Activated T-cell treated with anti-CD3 and anti-CD28 coated beads, Interleukin-2, amount 50 U/mL, for 24 hours (primary cell): ENCODE data around the gene REG3G.
"Not testable (repeated sequence)": the region's sequence is repeated elsewhere in the genome, so short reads cannot be mapped to it uniquely, and the experiment has no call there.

Source experiments
- DNase-seq: peaks from one replicate; pipeline ENCODE4 v3.0.0-alpha.2; 2020
- H3K27ac Mint-ChIP-seq: 2 replicates; pipeline ENCODE4 v1.8.0; 2020; ENCODE audit warnings: mild to moderate bottlenecking, mixed read lengths
- H3K27me3 Mint-ChIP-seq: 2 replicates; pipeline ENCODE4 v1.8.0; 2020; ENCODE audit warnings: mixed read lengths
- H3K36me3 Mint-ChIP-seq: 2 replicates; pipeline ENCODE4 v1.8.0; 2020; ENCODE audit warnings: low read depth, mixed read lengths
- H3K4me1 Mint-ChIP-seq: 2 replicates; pipeline ENCODE4 v1.8.0; 2020; ENCODE audit warnings: low read depth, mixed read lengths
- H3K4me3 Mint-ChIP-seq: 2 replicates; pipeline ENCODE4 v1.8.0; 2020; ENCODE audit warnings: mild to moderate bottlenecking, moderate library complexity, mixed read lengths
- H3K9me3 Mint-ChIP-seq: 2 replicates; pipeline ENCODE4 v1.8.0; 2020; ENCODE audit warnings: mixed read lengths

Gene REG3G

GRCh38 chr2:78999406-78999805 is 26.1 kb upstream of the REG3G start:
- no peak for DNase-seq
- Mint-ChIP-seq H3K9me3 (peaks cover 6% of the 10 kb centered on the region), H3K4me1 (no peaks in the 10 kb centered on the region), H3K36me3 (no peaks in the 10 kb centered on the region), H3K27me3 (peaks cover 4% of the 10 kb centered on the region), H3K4me3 (no peak overlapping the region), H3K27ac (no peak overlapping the region)

- Mint-ChIP-seq H3K36me3 (no peaks in the 10 kb centered on the region), H3K27ac (no peak overlapping the region), H3K4me1 (no peaks in the 10 kb centered on the region), H3K4me3 (no peak overlapping the region), H3K27me3 (peaks cover under 1% of the 10 kb centered on the region), H3K9me3 (peaks cover 6% of the 10 kb centered on the region)
- DNase-seq: no peak
Measured at GRCh38 chr2:79000008-79000576, 25.4 kb upstream of the REG3G start.

- no peak overlapping the region for H3K4me3 Mint-ChIP-seq
- H3K36me3 Mint-ChIP-seq: no peaks in the 10 kb centered on the region
- no peak overlapping the region for H3K27ac Mint-ChIP-seq
- no peaks in the 10 kb centered on the region for H3K27me3 Mint-ChIP-seq
- no peak for DNase-seq
- no peaks in the 10 kb centered on the region for H3K4me1 Mint-ChIP-seq
- H3K9me3 Mint-ChIP-seq: peaks cover 5% of the 10 kb centered on the region
Measured at GRCh38 chr2:79001285-79001684, 24.2 kb upstream of the REG3G start.

- Mint-ChIP-seq H3K27me3 (no peaks in the 10 kb centered on the region), H3K4me3 (no peak overlapping the region), H3K4me1 (no peaks in the 10 kb centered on the region), H3K27ac (no peak overlapping the region), H3K9me3 (peaks cover 3% of the 10 kb centered on the region), H3K36me3 (no peaks in the 10 kb centered on the region)
- DNase-seq: no peak
Measured at GRCh38 chr2:79004680-79005079, 20.8 kb upstream of the REG3G start.

GRCh38 chr2:79005216-79005615 is 20.3 kb upstream of the REG3G start:
- Mint-ChIP-seq H3K9me3 (peaks cover 3% of the 10 kb centered on the region), H3K4me1 (no peaks in the 10 kb centered on the region), H3K27me3 (no peaks in the 10 kb centered on the region), H3K27ac (no peak overlapping the region), H3K36me3 (no peaks in the 10 kb centered on the region), H3K4me3 (no peak overlapping the region)
- no peak for DNase-seq

- Mint-ChIP-seq H3K4me1 (no peaks in the 10 kb centered on the region), H3K27ac (no peak overlapping the region), H3K36me3 (no peaks in the 10 kb centered on the region), H3K4me3 (no peak overlapping the region), H3K9me3 (peaks cover 12% of the 10 kb centered on the region), H3K27me3 (no peaks in the 10 kb centered on the region)
- no peak for DNase-seq
Measured at GRCh38 chr2:79009388-79009787, 16.1 kb upstream of the REG3G start.

GRCh38 chr2:79011496-79011895 is 14.0 kb upstream of the REG3G start:
- Mint-ChIP-seq H3K27ac (no peak overlapping the region), H3K4me3 (no peak overlapping the region), H3K27me3 (no peaks in the 10 kb centered on the region), H3K4me1 (no peaks in the 10 kb centered on the region), H3K36me3 (no peaks in the 10 kb centered on the region), H3K9me3 (peaks cover 12% of the 10 kb centered on the region)
- no peak for DNase-seq

GRCh38 chr2:79013629-79014028 is 11.9 kb upstream of the REG3G start:
- no peak overlapping the region for H3K4me3 Mint-ChIP-seq
- no peak overlapping the region for H3K27ac Mint-ChIP-seq
- H3K27me3 Mint-ChIP-seq: no peaks in the 10 kb centered on the region
- DNase-seq: no peak
- H3K4me1 Mint-ChIP-seq: no peaks in the 10 kb centered on the region
- H3K9me3 Mint-ChIP-seq: peaks cover 10% of the 10 kb centered on the region
- H3K36me3 Mint-ChIP-seq: no peaks in the 10 kb centered on the region

GRCh38 chr2:79016342-79016741 is 9.2 kb upstream of the REG3G start:
- Mint-ChIP-seq H3K27me3 (no peaks in the 10 kb centered on the region), H3K4me3 (no peak overlapping the region), H3K27ac (no peak overlapping the region), H3K9me3 (peaks cover 7% of the 10 kb centered on the region), H3K36me3 (no peaks in the 10 kb centered on the region), H3K4me1 (no peaks in the 10 kb centered on the region)
- DNase-seq: no peak

- Mint-ChIP-seq H3K9me3 (peaks cover 9% of the 10 kb centered on the region), H3K27ac (no peak overlapping the region), H3K36me3 (no peaks in the 10 kb centered on the region), H3K4me1 (no peaks in the 10 kb centered on the region), H3K27me3 (no peaks in the 10 kb centered on the region), H3K4me3 (no peak overlapping the region)
- DNase-seq: no peak
Measured at GRCh38 chr2:79026061-79026460, 559 bp downstream of the REG3G start.

GRCh38 chr2:79039944-79040343 is 14.4 kb downstream of the REG3G start:
- H3K4me1 Mint-ChIP-seq: no peaks in the 10 kb centered on the region
- DNase-seq: no peak
- no peak overlapping the region for H3K27ac Mint-ChIP-seq
- H3K4me3 Mint-ChIP-seq: no peak overlapping the region
- peaks cover 11% of the 10 kb centered on the region for H3K9me3 Mint-ChIP-seq
- no peaks in the 10 kb centered on the region for H3K36me3 Mint-ChIP-seq
- no peaks in the 10 kb centered on the region for H3K27me3 Mint-ChIP-seq

- Mint-ChIP-seq H3K9me3 (peaks cover 9% of the 10 kb centered on the region), H3K27me3 (no peaks in the 10 kb centered on the region), H3K36me3 (no peaks in the 10 kb centered on the region), H3K27ac (no peak overlapping the region), H3K4me3 (no peak overlapping the region), H3K4me1 (no peaks in the 10 kb centered on the region)
- DNase-seq: no peak
Measured at GRCh38 chr2:79041032-79041448, 15.5 kb downstream of the REG3G start.

- H3K4me3 Mint-ChIP-seq, H3K36me3 Mint-ChIP-seq, H3K27ac Mint-ChIP-seq, H3K4me1 Mint-ChIP-seq, H3K9me3 Mint-ChIP-seq, H3K27me3 Mint-ChIP-seq, DNase-seq: not testable (repeated sequence)
Measured at GRCh38 chr2:79053486-79053885, 28.0 kb downstream of the REG3G start.

- DNase-seq, H3K4me1 Mint-ChIP-seq, H3K36me3 Mint-ChIP-seq, H3K27me3 Mint-ChIP-seq, H3K9me3 Mint-ChIP-seq, H3K4me3 Mint-ChIP-seq, H3K27ac Mint-ChIP-seq: not testable (repeated sequence)
Measured at GRCh38 chr2:79054769-79055168, 29.3 kb downstream of the REG3G start.

GRCh38 chr2:79065201-79065600 is 39.7 kb downstream of the REG3G start:
- H3K27me3 Mint-ChIP-seq: no peaks in the 10 kb centered on the region

GRCh38 chr2:79071078-79071477 is 45.6 kb downstream of the REG3G start:
- no peaks in the 10 kb centered on the region for H3K27me3 Mint-ChIP-seq

More at GRCh38 chr2:79065201-79065600, 39.7 kb downstream of the REG3G start:
- Mint-ChIP-seq H3K9me3 (peaks cover 6% of the 10 kb centered on the region), H3K27ac (no peak overlapping the region), H3K36me3 (no peaks in the 10 kb centered on the region), H3K4me1 (no peaks in the 10 kb centered on the region), H3K4me3 (no peak overlapping the region)
- DNase-seq: no peak

More at GRCh38 chr2:79071078-79071477, 45.6 kb downstream of the REG3G start:
- Mint-ChIP-seq H3K9me3 (peaks cover 7% of the 10 kb centered on the region), H3K4me1 (no peaks in the 10 kb centered on the region), H3K36me3 (no peaks in the 10 kb centered on the region), H3K27ac (no peak overlapping the region), H3K4me3 (no peak overlapping the region)
- no peak for DNase-seq
